ENCODE measurements around the gene ABCF1.

Gene ABCF1

GRCh38 chr6:30626484-30627366, 55.5 kb downstream of the ABCF1 start, which contains the start of gene ATAT1:
Gene ATAT1 (plus strand): TSS chr6:30626874.
- DNase-seq (ENCODE audit: low read depth, low spot score) = peak; percentile 66
- H3K36me3 ChIP-seq (ENCODE audit: control insufficient read depth, insufficient read depth, low read length) = peaks cover 16% of the 10 kb centered on the region; the same call in 1 of the 2 replicates

GRCh38 chr6:30635834-30636233, 64.6 kb downstream of the ABCF1 start:
- H3K9me3 ChIP-seq (ENCODE audit: control insufficient read depth, insufficient read depth, low read length) = no peaks in the 10 kb centered on the region
- no peaks in the 10 kb centered on the region for H3K27me3 ChIP-seq (ENCODE audit: control insufficient read depth, insufficient read depth, low read length)
- H3K36me3 ChIP-seq (ENCODE audit: control insufficient read depth, insufficient read depth, low read length) = peaks cover 13% of the 10 kb centered on the region; the same call in 1 of the 2 replicates
- H3K4me3 ChIP-seq (ENCODE audit: low read length) = no peak overlapping the region
- 100% methylated on average over 2 of the region's 3 CpGs for WGBS (ENCODE audit: insufficient coverage, insufficient read length)
- H3K27ac ChIP-seq (ENCODE audit: low read length) = no peak overlapping the region
- no peak for DNase-seq (ENCODE audit: low read depth, low spot score)
- H3K4me1 ChIP-seq (ENCODE audit: control insufficient read depth, insufficient read depth, low read length) = no peaks in the 10 kb centered on the region

More at GRCh38 chr6:30626484-30627366, 55.5 kb downstream of the ABCF1 start, which contains the start of gene ATAT1:
- WGBS (ENCODE audit: insufficient coverage, insufficient read length) = no CpG with 5 or more reads among the region's 36 CpGs
- peak within 1 kb of the TSS; percentile 75; the same call in 1 of the 2 replicates for H3K4me3 ChIP-seq (ENCODE audit: low read length)
- H3K27me3 ChIP-seq (ENCODE audit: control insufficient read depth, insufficient read depth, low read length) = no peaks in the 10 kb centered on the region
- no peak within 1 kb of the TSS for H3K27ac ChIP-seq (ENCODE audit: low read length)
- peaks cover 2% of the 10 kb centered on the region; the same call in 1 of the 2 replicates for H3K4me1 ChIP-seq (ENCODE audit: control insufficient read depth, insufficient read depth, low read length)
- no peaks in the 10 kb centered on the region for H3K9me3 ChIP-seq (ENCODE audit: control insufficient read depth, insufficient read depth, low read length)

GRCh38 chr6:30640481-30640880, 69.2 kb downstream of the ABCF1 start:
- no CpG with 5 or more reads among the region's 10 CpGs for WGBS (ENCODE audit: insufficient coverage, insufficient read length)
- DNase-seq (ENCODE audit: low read depth, low spot score) = no peak

GRCh38 chr6:30641048-30641447, 69.8 kb downstream of the ABCF1 start:
- DNase-seq (ENCODE audit: low read depth, low spot score) = no peak
- H3K27ac ChIP-seq (ENCODE audit: low read length) = no peak overlapping the region
- H3K4me1 ChIP-seq (ENCODE audit: control insufficient read depth, insufficient read depth, low read length) = no peaks in the 10 kb centered on the region
- H3K36me3 ChIP-seq (ENCODE audit: control insufficient read depth, insufficient read depth, low read length) = peaks cover 11% of the 10 kb centered on the region; the same call in 1 of the 2 replicates
- H3K9me3 ChIP-seq (ENCODE audit: control insufficient read depth, insufficient read depth, low read length) = no peaks in the 10 kb centered on the region
- no peak overlapping the region for H3K4me3 ChIP-seq (ENCODE audit: low read length)
- no CpG with 5 or more reads among the region's 1 CpG for WGBS (ENCODE audit: insufficient coverage, insufficient read length)
- H3K27me3 ChIP-seq (ENCODE audit: control insufficient read depth, insufficient read depth, low read length) = no peaks in the 10 kb centered on the region

More at GRCh38 chr6:30640481-30640880, 69.2 kb downstream of the ABCF1 start:
- Histone ChIP-seq H3K36me3 (ENCODE audit: control insufficient read depth, insufficient read depth, low read length) (peaks cover 11% of the 10 kb centered on the region; the same call in 1 of the 2 replicates), H3K27me3 (ENCODE audit: control insufficient read depth, insufficient read depth, low read length) (no peaks in the 10 kb centered on the region), H3K4me3 (ENCODE audit: low read length) (no peak overlapping the region), H3K4me1 (ENCODE audit: control insufficient read depth, insufficient read depth, low read length) (no peaks in the 10 kb centered on the region), H3K27ac (ENCODE audit: low read length) (no peak overlapping the region), H3K9me3 (ENCODE audit: control insufficient read depth, insufficient read depth, low read length) (no peaks in the 10 kb centered on the region)
